A549 (cell line): Measurements from ENCODE around the gene PLAC8. TPM values are rescaled to one million over a fixed set of nuclear protein-coding genes. Genes with fewer than 3 reads are reported as not detected.

ENCODE experiments used
- ATAC-seq, 2 experiments: fragments of 200-7000 bp in 1 of 2; fragments of >200 bp in 1 of 2; cut with Nextera tagmentation in 1 of 2; cut with Tn5 transposase in 1 of 2; 3 replicates each; pipeline versions ENCODE4 v1.8.0 to v1.9.1; 2018 to 2020; ENCODE audit warnings: mild to moderate bottlenecking in 1 of 2, moderate library complexity in 1 of 2
- CTCF ChIA-PET: fragments of 300-600 bp; sonication (Branson Sonifier 250); formaldehyde crosslinking; extraction: SDS; loops from one replicate; lab custom pipeline; 2021; ENCODE audit warnings: antibody characterized with exemption, inconsistent platforms; lab: Yijun Ruan, JAX
- POLR2A ChIA-PET: fragments of 350-600 bp; formaldehyde crosslinking; extraction: SDS; loops from one replicate; lab custom pipeline; 2021; ENCODE audit warnings: antibody characterized with exemption, inconsistent platforms; lab: Yijun Ruan, JAX
- DNase-seq, 2 experiments: peaks; one replicate each; pipeline versions ENCODE4 v3.0.0 to v3.0.0-alpha.2; 2011 to 2016; ENCODE audit warnings: low read depth in 1 of 2, low spot score in 1 of 2
- FAIRE-seq: peaks from 2 replicates; lab custom pipeline; 2011; peaks lifted over from hg19 to GRCh38; lab: Jason Lieb, UNC
- H3K27ac ChIP-seq, 2 experiments: fragments of >200 bp; sonication (Bioruptor Twin); formaldehyde crosslinking; 3 replicates each; pipeline ENCODE4 v1.5.1; 2016 to 2017
- H3K4me1 ChIP-seq: fragments of >200 bp; sonication (Bioruptor Twin); formaldehyde crosslinking; 3 replicates; pipeline ENCODE4 v1.6.1; 2016
- H3K4me2 ChIP-seq: fragments of >200 bp; sonication (Bioruptor Twin); formaldehyde crosslinking; 3 replicates; pipeline ENCODE4 v1.6.1; 2016
- H3K4me3 ChIP-seq: fragments of >200 bp; sonication (Bioruptor Twin); formaldehyde crosslinking; 3 replicates; pipeline ENCODE4 v1.5.1; 2016
- H3K9me3 ChIP-seq: fragments of >200 bp; sonication (Bioruptor Twin); formaldehyde crosslinking; 3 replicates; pipeline ENCODE4 v1.6.1; 2016
- CBX2 ChIP-seq: fragments of 200-600 bp; sonication (generic); IDR thresholded peaks from 2 replicates; pipeline ENCODE4 v1.6.1; 2016; ENCODE audit warnings: low read depth, mild to moderate bottlenecking, borderline replicate concordance
- CBX8 ChIP-seq: fragments of 200-600 bp; sonication (generic); IDR thresholded peaks from 2 replicates; pipeline ENCODE4 v1.6.1; 2016
- CEBPB ChIP-seq, 2 experiments: fragments of >200 bp in 1 of 2; sonication (Bioruptor Twin) in 1 of 2; formaldehyde crosslinking in 1 of 2; IDR thresholded peaks; 2 replicates each; pipeline ENCODE4 v1.6.1; 2012 to 2016
- CHD4 ChIP-seq: fragments of 200-600 bp; sonication (generic); IDR thresholded peaks from 2 replicates; pipeline ENCODE4 v1.6.1; 2016; ENCODE audit warnings: antibody characterized with exemption, mild to moderate bottlenecking, borderline replicate concordance
- E2F6 ChIP-seq: IDR thresholded peaks from 2 replicates; pipeline ENCODE4 v1.6.1; 2012; ENCODE audit warnings: low read depth, borderline replicate concordance
- EP300 ChIP-seq, 2 experiments: fragments of >200 bp; sonication (Bioruptor Twin); formaldehyde crosslinking; IDR thresholded peaks; 2 replicates in 1 of 2; 3 replicates in 1 of 2; pipeline ENCODE4 v1.6.1; 2016 to 2017
- FOSL2 ChIP-seq, 2 experiments: fragments of 450-650 bp in 1 of 2; fragments of >200 bp in 1 of 2; sonication (Bioruptor Twin) in 1 of 2; formaldehyde crosslinking; IDR thresholded peaks; 2 replicates each; pipeline versions ENCODE4 v1.5.0 to v1.6.1; 2016 to 2020; ENCODE audit warnings: mild to moderate bottlenecking in 1 of 2, moderate library complexity in 1 of 2
- GATA3 ChIP-seq: IDR thresholded peaks from 2 replicates; pipeline ENCODE4 v1.6.1; 2012; ENCODE audit warnings: borderline replicate concordance
- HDAC2 ChIP-seq: fragments of 200-600 bp; sonication (generic); IDR thresholded peaks from 2 replicates; pipeline ENCODE4 v1.6.1; 2016
- HEYL ChIP-seq: fragments of 250-450 bp; sonication (Bioruptor Pico); IDR thresholded peaks from 2 replicates; pipeline ENCODE4 v1.8.0; 2021; ENCODE audit warnings: mild to moderate bottlenecking, moderate library complexity
- HOXB13 ChIP-seq: fragments of 250-450 bp; sonication (Bioruptor Pico); IDR thresholded peaks from 2 replicates; pipeline ENCODE4 v1.5.0; 2020; ENCODE audit warnings: low read depth, mild to moderate bottlenecking, moderate library complexity
- HOXB5 ChIP-seq: fragments of 250-450 bp; sonication (Bioruptor Pico); IDR thresholded peaks from 2 replicates; pipeline ENCODE4 v1.5.0; 2020; ENCODE audit warnings: mild to moderate bottlenecking, moderate library complexity
- JUN ChIP-seq, 2 experiments: fragments of >200 bp; sonication (Bioruptor Twin); formaldehyde crosslinking; IDR thresholded peaks; 2 replicates in 1 of 2; 3 replicates in 1 of 2; pipeline ENCODE4 v1.6.1; 2016 to 2017
- MAFK ChIP-seq: fragments of 450-650 bp; IDR thresholded peaks from 2 replicates; pipeline ENCODE4 v1.6.1; 2014; ENCODE audit not compliant: partially characterized antibody
- MAX ChIP-seq: IDR thresholded peaks from 2 replicates; pipeline ENCODE4 v1.6.1; 2012
- MYC ChIP-seq: IDR thresholded peaks from 2 replicates; pipeline ENCODE4 v1.6.1; 2012; ENCODE audit warnings: mild to moderate bottlenecking, inconsistent platforms, low read length, improper control_type of control experiment, borderline replicate concordance
- NFE2L2 ChIP-seq: fragments of 150-350 bp; conservative IDR thresholded peaks from 2 replicates; pipeline ENCODE4 v1.6.1; 2014; ENCODE audit warnings: low read length
- NPAS2 ChIP-seq: fragments of 250-450 bp; sonication (Bioruptor Pico); IDR thresholded peaks from 2 replicates; pipeline ENCODE4 v1.8.0; 2022; ENCODE audit warnings: mild to moderate bottlenecking, moderate library complexity, borderline replicate concordance
- PBX3 ChIP-seq: IDR thresholded peaks from 2 replicates; pipeline ENCODE4 v1.6.1; 2012
- PHF8 ChIP-seq: fragments of 200-600 bp; sonication (generic); IDR thresholded peaks from 2 replicates; pipeline ENCODE4 v1.6.1; 2016; ENCODE audit warnings: low read depth, mild to moderate bottlenecking, antibody characterized with exemption, moderate library complexity, borderline replicate concordance
- POLR2AphosphoS2 ChIP-seq: conservative IDR thresholded peaks from 2 replicates; pipeline ENCODE4 v1.6.1; 2012; ENCODE audit warnings: low read length, improper control_type of control experiment, inconsistent platforms
- RAD21 ChIP-seq, 2 experiments: fragments of >200 bp in 1 of 2; sonication (Bioruptor Twin) in 1 of 2; formaldehyde crosslinking in 1 of 2; IDR thresholded peaks in 1 of 2; conservative IDR thresholded peaks in 1 of 2; 2 replicates in 1 of 2; 3 replicates in 1 of 2; pipeline ENCODE4 v1.6.1; 2012 to 2018; ENCODE audit warnings: inconsistent platforms in 1 of 2
- REST ChIP-seq: fragments of 200-600 bp; sonication (generic); IDR thresholded peaks from 2 replicates; pipeline ENCODE4 v1.6.1; 2016; ENCODE audit warnings: antibody characterized with exemption, mild to moderate bottlenecking, moderate library complexity
- RNF2 ChIP-seq: fragments of 200-600 bp; sonication (generic); IDR thresholded peaks from 2 replicates; pipeline ENCODE4 v1.6.1; 2016; ENCODE audit warnings: low read depth, mild to moderate bottlenecking, antibody characterized with exemption, moderate library complexity, borderline replicate concordance
- SMC3 ChIP-seq: fragments of >200 bp; sonication (Bioruptor Twin); formaldehyde crosslinking; IDR thresholded peaks from 3 replicates; pipeline ENCODE4 v1.6.1; 2018; ENCODE audit warnings: inconsistent platforms
- SREBF2 ChIP-seq: fragments of 450-650 bp; IDR thresholded peaks from 2 replicates; pipeline ENCODE4 v1.6.1; 2014; ENCODE audit warnings: mild to moderate bottlenecking, moderate library complexity
- TP53 ChIP-seq: fragments of 250-450 bp; sonication (Bioruptor Pico); IDR thresholded peaks from 2 replicates; pipeline ENCODE4 v1.5.0; 2021; ENCODE audit warnings: mild to moderate bottlenecking, moderate library complexity
- ZC3H11A ChIP-seq: fragments of 450-650 bp; IDR thresholded peaks from 2 replicates; pipeline ENCODE4 v1.6.1; 2014; ENCODE audit warnings: antibody characterized with exemption, mild to moderate bottlenecking
- ZNF302 ChIP-seq: fragments of 250-450 bp; sonication (Bioruptor Pico); IDR thresholded peaks from 2 replicates; pipeline ENCODE4 v1.9.0; 2021; ENCODE audit warnings: inconsistent platforms, mild to moderate bottlenecking, moderate library complexity
- WGBS: methylation state at CpG from one replicate; pipeline ENCODE4 v1.1.6; 2017; ENCODE audit errors: missing lambda C conversion rate; 5-methylcytosine and 5-hydroxymethylcytosine counted together
- polyA plus RNA-seq, 4 experiments: library from polyadenylated mRNA; depleted of rRNA in 3 of 4; stranded (reverse); fragments of >200 nt; fragmentation: RNase III in 1 of 4; extraction: RNeasy Plus Mini Kit Qiagen cat#74134 plus additional on column Dnase treatment in 1 of 4; gene quantifications; 2 replicates in 3 of 4; 3 replicates in 1 of 4; pipeline ENCODE4 v1.2.3, GENCODE V29; 2011 to 2017
- TF ChIP-seq, protein P1 (sequence below): fragments of >200 bp; sonication (Bioruptor Twin); formaldehyde crosslinking; IDR thresholded peaks from 3 replicates; pipeline ENCODE4 v1.5.1; 2016
- TF ChIP-seq, protein P2 (sequence below): fragments of 250-450 bp; sonication (Bioruptor Pico); IDR thresholded peaks from 2 replicates; pipeline ENCODE4 v1.5.0; 2020; ENCODE audit warnings: low read depth, mild to moderate bottlenecking, moderate library complexity

Gene PLAC8
- polyA plus RNA-seq, 2 of the 4 experiments (the other 2 are of a cell fraction) = 1.6 to 8.0 TPM

DNA sequence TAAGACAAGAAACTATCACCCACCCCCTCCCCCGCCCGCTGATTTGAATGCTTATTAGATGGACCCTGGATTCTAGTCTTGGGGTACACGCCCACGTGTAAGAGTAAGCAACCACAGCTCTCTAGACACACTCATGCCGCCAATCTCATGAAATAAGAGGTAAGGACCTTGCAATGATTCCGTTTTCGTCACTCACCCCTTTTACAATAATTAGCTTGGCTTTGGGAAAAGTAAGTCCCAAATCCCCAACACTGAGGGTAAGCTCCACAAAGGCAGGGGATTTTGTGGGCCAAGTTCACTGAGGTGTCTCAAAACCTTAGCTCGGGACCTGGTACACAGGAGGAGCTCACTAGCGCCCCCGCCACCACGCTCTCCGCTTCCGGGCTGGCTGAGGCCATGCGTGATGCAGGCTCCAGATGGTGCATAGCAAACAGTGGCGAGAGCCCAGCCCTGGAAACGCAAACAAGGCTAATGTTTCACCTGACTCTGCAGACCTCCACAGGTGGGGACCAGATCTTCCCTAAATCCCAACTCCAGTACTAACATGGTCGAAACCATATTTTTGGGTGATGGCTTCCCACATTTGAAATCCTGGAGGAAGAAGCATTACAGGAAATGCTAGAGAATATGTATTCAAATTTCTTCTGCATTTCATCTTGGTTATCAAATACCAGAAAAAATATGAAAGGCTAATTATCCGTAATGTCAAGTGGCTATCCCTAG lies 4.1 kb downstream of the PLAC8 start:
- ATAC-seq (peak; percentile 95 to 97), FAIRE-seq (no peak), DNase-seq (peak; percentile 56 to 90)
- WGBS = 2% methylated on average over 12 of the region's 18 CpGs
- POLR2A ChIA-PET = interaction anchor here (0.6 to 1.4 kb wide), 11 partner anchors 14 to 345 kb away, joined by 3 to 4 read pairs (median 4); partner anchors contain the start of genes COPS4, COQ2 and HELQ
- Histone ChIP-seq H3K4me3 (peak overlapping the region; percentile 64), H3K4me1 (peaks cover 17% of the 10 kb centered on the region), H3K4me2 (peak overlapping the region; percentile 57), H3K27ac (peak overlapping the region; percentile 89 to 94), H3K9me3 (no peaks in the 10 kb centered on the region)
- CTCF ChIA-PET = interaction anchor here (0.6 to 3.0 kb wide), 21 partner anchors 9 to 174 kb away, joined by 3 to 14 read pairs (median 4); partner anchors contain the start of gene COQ2
- TF ChIP-seq SMC3 (peak; percentile 36; the same call in 2 of the 3 replicates), CBX8 (no peak), HEYL (no peak), GATA3 (no peak), JUN (IDR thresholded peaks at IDR 0.05) (no peak; a peak in 1 of 5 replicates), CEBPB (IDR thresholded peaks at IDR 0.05) (no peak), EP300 (IDR thresholded peaks at IDR 0.05) (no peak), PBX3 (no peak), FOSL2 (IDR thresholded peaks at IDR 0.05) (no peak), FOSL2 (CRISPR knock-in tag; IDR thresholded peaks at IDR 0.05) (peak; percentile 14; the same call in 1 of the 2 replicates), PHF8 (no peak), SREBF2 (no peak), CHD4 (no peak), REST (no peak), NPAS2 (CRISPR knock-in tag) (no peak), HOXB5 (no peak), CBX2 (no peak), MAFK (no peak), RNF2 (no peak), ZC3H11A (no peak), E2F6 (peak; percentile 62; the same call in 1 of the 2 replicates), TP53 (no peak), RAD21 (conservative IDR thresholded peaks at IDR 0.05 in 1 of 2, IDR thresholded peaks at IDR 0.05 in 1 of 2) (peak; percentile 47 to 54), MAX (peak; percentile 96), HDAC2 (no peak), MYC (peak; percentile 80; the same call in 1 of the 2 replicates), ZNF302 (CRISPR knock-in tag) (no peak), NFE2L2 (no peak), HOXB13 (CRISPR knock-in tag) (no peak), POLR2AphosphoS2 (no peak)
- TF ChIP-seq, protein P1, sequence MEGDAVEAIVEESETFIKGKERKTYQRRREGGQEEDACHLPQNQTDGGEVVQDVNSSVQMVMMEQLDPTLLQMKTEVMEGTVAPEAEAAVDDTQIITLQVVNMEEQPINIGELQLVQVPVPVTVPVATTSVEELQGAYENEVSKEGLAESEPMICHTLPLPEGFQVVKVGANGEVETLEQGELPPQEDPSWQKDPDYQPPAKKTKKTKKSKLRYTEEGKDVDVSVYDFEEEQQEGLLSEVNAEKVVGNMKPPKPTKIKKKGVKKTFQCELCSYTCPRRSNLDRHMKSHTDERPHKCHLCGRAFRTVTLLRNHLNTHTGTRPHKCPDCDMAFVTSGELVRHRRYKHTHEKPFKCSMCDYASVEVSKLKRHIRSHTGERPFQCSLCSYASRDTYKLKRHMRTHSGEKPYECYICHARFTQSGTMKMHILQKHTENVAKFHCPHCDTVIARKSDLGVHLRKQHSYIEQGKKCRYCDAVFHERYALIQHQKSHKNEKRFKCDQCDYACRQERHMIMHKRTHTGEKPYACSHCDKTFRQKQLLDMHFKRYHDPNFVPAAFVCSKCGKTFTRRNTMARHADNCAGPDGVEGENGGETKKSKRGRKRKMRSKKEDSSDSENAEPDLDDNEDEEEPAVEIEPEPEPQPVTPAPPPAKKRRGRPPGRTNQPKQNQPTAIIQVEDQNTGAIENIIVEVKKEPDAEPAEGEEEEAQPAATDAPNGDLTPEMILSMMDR = peak; percentile 61
- TF ChIP-seq, protein P2, sequence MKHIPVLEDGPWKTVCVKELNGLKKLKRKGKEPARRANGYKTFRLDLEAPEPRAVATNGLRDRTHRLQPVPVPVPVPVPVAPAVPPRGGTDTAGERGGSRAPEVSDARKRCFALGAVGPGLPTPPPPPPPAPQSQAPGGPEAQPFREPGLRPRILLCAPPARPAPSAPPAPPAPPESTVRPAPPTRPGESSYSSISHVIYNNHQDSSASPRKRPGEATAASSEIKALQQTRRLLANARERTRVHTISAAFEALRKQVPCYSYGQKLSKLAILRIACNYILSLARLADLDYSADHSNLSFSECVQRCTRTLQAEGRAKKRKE (CRISPR knock-in tag) = no peak
